ENCODE measurements around the gene B4GAT1. TPM values are rescaled to one million over a fixed set of nuclear protein-coding genes. Genes with fewer than 3 reads are reported as not detected.

The B4GAT1 gene
- total and polyA plus RNA-seq, 9 of the 15 experiments (the other 6 are each of a cell fraction or from before 2014, with no cell fraction given): 0.86 to 9.5 (median 3.8) TPM

DNA sequence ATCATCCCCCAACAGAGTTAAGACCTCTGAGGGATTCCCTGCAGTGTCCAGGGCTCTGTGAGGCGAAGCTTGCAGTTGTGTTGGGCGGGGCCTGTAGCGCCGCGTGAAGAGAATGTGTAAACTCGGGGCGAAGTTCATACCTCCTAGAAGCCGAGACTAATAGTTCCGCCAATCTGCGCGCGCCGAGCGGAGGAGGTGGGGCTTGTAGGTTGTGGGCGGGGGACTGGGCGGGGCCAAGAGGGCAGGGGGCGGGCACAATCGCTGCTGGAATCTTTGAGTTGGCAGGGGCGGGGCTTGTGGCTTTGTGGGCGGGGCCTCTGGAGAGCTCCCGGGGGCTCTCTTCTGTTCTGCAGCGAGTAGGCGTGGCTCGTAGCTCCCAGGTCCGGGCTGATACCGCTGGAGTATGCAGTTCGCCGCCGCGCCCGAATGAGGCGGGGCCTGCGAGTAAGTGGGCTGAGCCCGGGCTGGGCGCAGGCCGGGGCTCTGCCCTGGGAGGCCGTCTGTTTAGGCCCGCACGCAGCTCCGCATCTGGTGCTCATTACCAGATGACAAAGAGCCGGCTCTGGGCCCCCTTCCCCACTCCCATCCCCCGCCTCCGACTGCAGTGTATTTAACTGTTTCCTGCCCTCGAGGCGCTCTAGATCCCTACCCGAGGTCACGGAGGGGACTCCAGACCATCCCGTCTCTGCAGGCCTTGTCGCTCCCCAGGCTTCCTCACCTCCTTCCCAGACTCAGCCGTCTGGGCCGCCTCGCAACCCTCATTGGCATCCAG lies 34.7 kb downstream of the B4GAT1 start (continued):
- TF ChIP-seq, protein P1, sequence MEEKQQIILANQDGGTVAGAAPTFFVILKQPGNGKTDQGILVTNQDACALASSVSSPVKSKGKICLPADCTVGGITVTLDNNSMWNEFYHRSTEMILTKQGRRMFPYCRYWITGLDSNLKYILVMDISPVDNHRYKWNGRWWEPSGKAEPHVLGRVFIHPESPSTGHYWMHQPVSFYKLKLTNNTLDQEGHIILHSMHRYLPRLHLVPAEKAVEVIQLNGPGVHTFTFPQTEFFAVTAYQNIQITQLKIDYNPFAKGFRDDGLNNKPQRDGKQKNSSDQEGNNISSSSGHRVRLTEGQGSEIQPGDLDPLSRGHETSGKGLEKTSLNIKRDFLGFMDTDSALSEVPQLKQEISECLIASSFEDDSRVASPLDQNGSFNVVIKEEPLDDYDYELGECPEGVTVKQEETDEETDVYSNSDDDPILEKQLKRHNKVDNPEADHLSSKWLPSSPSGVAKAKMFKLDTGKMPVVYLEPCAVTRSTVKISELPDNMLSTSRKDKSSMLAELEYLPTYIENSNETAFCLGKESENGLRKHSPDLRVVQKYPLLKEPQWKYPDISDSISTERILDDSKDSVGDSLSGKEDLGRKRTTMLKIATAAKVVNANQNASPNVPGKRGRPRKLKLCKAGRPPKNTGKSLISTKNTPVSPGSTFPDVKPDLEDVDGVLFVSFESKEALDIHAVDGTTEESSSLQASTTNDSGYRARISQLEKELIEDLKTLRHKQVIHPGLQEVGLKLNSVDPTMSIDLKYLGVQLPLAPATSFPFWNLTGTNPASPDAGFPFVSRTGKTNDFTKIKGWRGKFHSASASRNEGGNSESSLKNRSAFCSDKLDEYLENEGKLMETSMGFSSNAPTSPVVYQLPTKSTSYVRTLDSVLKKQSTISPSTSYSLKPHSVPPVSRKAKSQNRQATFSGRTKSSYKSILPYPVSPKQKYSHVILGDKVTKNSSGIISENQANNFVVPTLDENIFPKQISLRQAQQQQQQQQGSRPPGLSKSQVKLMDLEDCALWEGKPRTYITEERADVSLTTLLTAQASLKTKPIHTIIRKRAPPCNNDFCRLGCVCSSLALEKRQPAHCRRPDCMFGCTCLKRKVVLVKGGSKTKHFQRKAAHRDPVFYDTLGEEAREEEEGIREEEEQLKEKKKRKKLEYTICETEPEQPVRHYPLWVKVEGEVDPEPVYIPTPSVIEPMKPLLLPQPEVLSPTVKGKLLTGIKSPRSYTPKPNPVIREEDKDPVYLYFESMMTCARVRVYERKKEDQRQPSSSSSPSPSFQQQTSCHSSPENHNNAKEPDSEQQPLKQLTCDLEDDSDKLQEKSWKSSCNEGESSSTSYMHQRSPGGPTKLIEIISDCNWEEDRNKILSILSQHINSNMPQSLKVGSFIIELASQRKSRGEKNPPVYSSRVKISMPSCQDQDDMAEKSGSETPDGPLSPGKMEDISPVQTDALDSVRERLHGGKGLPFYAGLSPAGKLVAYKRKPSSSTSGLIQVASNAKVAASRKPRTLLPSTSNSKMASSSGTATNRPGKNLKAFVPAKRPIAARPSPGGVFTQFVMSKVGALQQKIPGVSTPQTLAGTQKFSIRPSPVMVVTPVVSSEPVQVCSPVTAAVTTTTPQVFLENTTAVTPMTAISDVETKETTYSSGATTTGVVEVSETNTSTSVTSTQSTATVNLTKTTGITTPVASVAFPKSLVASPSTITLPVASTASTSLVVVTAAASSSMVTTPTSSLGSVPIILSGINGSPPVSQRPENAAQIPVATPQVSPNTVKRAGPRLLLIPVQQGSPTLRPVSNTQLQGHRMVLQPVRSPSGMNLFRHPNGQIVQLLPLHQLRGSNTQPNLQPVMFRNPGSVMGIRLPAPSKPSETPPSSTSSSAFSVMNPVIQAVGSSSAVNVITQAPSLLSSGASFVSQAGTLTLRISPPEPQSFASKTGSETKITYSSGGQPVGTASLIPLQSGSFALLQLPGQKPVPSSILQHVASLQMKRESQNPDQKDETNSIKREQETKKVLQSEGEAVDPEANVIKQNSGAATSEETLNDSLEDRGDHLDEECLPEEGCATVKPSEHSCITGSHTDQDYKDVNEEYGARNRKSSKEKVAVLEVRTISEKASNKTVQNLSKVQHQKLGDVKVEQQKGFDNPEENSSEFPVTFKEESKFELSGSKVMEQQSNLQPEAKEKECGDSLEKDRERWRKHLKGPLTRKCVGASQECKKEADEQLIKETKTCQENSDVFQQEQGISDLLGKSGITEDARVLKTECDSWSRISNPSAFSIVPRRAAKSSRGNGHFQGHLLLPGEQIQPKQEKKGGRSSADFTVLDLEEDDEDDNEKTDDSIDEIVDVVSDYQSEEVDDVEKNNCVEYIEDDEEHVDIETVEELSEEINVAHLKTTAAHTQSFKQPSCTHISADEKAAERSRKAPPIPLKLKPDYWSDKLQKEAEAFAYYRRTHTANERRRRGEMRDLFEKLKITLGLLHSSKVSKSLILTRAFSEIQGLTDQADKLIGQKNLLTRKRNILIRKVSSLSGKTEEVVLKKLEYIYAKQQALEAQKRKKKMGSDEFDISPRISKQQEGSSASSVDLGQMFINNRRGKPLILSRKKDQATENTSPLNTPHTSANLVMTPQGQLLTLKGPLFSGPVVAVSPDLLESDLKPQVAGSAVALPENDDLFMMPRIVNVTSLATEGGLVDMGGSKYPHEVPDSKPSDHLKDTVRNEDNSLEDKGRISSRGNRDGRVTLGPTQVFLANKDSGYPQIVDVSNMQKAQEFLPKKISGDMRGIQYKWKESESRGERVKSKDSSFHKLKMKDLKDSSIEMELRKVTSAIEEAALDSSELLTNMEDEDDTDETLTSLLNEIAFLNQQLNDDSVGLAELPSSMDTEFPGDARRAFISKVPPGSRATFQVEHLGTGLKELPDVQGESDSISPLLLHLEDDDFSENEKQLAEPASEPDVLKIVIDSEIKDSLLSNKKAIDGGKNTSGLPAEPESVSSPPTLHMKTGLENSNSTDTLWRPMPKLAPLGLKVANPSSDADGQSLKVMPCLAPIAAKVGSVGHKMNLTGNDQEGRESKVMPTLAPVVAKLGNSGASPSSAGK (IDR thresholded peaks at IDR 0.05): peak; percentile 75; the same call in 1 of the 2 replicates
- TF ChIP-seq, protein P2, sequence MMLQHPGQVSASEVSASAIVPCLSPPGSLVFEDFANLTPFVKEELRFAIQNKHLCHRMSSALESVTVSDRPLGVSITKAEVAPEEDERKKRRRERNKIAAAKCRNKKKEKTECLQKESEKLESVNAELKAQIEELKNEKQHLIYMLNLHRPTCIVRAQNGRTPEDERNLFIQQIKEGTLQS (IDR thresholded peaks at IDR 0.05): peak; percentile 9; the same call in 1 of the 2 replicates
- TF ChIP-seq, protein P2 (CRISPR knock-in tag; conservative IDR thresholded peaks at IDR 0.05): no peak
- TF ChIP-seq ZNF316 (IDR thresholded peaks at IDR 0.05): 0 out of 2 replicates have a peak, but pooled peaks have one; percentile 7
- no peak for TF ChIP-seq ZNF764 (CRISPR knock-in tag; IDR thresholded peaks at IDR 0.05; ENCODE audit: low read depth)
- peak; percentile 42; the same call in 1 of the 2 replicates for TF ChIP-seq NCOA6 (IDR thresholded peaks at IDR 0.05)
- TF ChIP-seq YY1 (IDR thresholded peaks at IDR 0.05; ENCODE audit: borderline replicate concordance in 1 of 3, control insufficient read depth in 1 of 3, extremely low read depth in 1 of 3, insufficient read depth in 3 of 3, insufficient read length in 1 of 3, insufficient replicate concordance in 2 of 3, low read depth in 1 of 3, low read length in 2 of 3): peak in 1 of 3 experiments; percentile 20
- peak; percentile 65 for TF ChIP-seq ZFX (CRISPR knock-in tag; IDR thresholded peaks at IDR 0.05)
- TF ChIP-seq, protein P3, sequence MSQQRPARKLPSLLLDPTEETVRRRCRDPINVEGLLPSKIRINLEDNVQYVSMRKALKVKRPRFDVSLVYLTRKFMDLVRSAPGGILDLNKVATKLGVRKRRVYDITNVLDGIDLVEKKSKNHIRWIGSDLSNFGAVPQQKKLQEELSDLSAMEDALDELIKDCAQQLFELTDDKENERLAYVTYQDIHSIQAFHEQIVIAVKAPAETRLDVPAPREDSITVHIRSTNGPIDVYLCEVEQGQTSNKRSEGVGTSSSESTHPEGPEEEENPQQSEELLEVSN (IDR thresholded peaks at IDR 0.05; ENCODE audit: borderline replicate concordance in 1 of 2, extremely low read depth in 1 of 2, insufficient read depth in 1 of 2, insufficient read length in 1 of 2, low read depth in 1 of 2, low read length in 1 of 2, poor library complexity in 1 of 2, severe bottlenecking in 1 of 2): peak in 1 of 2 experiments; percentile 74
- TF ChIP-seq MYC (IDR thresholded peaks at IDR 0.05; ENCODE audit: low read depth, low read length): peak; percentile 10; the same call in 1 of the 2 replicates
- TF ChIP-seq MYC (CRISPR knock-in tag; IDR thresholded peaks at IDR 0.05; ENCODE audit: borderline replicate concordance, low read depth): no peak
- TF ChIP-seq KLF6 (CRISPR knock-in tag; IDR thresholded peaks at IDR 0.05; ENCODE audit: borderline replicate concordance): 0 out of 2 replicates have a peak, but pooled peaks have one; percentile 17
